ENCODE measurements around the gene MAPK12.

GRCh38 chr22:50280708-50281383, 19.4 kb upstream of the MAPK12 start:
- no peak for TF ChIP-seq EP300 (IDR thresholded peaks at IDR 0.05; ENCODE audit: low read length)
- no peak for TF ChIP-seq CTCF (IDR thresholded peaks at IDR 0.05 in 2 of 3, conservative IDR thresholded peaks at IDR 0.05 in 1 of 3; ENCODE audit: insufficient read depth in 2 of 3, low read depth in 1 of 3, low read length in 3 of 3)
- TF ChIP-seq RAD21 (CRISPR knock-in tag; conservative IDR thresholded peaks at IDR 0.05 in 1 of 2, IDR thresholded peaks at IDR 0.05 in 1 of 2) = no peak
- TF ChIP-seq, protein P1, sequence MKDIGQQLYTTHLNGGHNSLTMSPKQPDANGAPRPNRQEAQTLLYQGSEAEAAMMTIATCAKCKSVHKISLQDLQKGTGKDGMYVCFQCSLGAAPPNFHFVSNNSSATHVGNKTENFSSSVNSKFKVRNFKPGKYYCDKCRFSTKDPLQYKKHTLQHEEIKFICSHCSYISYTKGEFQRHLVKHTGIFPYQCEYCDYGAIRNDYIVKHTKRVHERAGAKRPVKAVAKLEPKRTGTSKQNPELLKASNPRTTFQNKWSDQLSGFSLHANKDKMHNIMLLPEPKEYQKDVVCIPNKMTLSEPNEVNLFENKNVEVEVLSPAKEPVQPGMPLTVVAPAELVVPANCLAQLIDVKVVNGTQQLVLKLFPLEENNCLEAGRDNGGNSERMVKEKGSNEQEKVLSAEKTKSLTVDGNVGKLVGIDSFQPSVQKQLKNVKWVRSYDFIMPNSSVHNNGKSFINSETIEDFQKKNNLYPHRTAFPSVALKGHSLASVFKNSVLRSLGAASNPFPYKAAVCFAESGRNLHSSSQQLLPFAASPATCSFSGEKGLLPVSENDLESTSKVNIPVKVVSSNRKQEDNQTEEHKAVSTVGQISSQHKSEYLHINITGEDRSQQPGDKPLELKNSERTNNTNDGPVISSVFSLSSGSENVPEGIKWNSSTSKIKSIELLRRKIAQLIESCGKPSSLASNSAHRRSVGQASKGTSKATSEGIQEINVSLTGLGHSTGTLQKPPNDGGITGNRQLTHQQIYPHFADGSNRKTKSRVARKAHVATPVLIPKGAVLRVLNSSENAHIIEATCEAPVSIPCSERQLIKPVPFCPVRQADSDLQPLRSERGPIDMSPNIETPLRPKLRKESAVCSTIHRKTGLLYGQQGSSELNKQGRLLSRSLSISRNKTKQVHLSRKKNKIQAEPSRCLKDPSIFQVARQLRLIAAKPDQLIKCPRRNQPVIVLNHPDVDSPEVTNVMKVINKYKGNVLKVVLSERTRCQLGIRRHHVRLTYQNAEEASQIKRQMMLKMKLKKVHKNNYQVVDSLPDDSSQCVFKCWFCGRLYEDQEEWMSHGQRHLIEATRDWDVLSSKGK (CRISPR knock-in tag; IDR thresholded peaks at IDR 0.05) = no peak
- no peak for TF ChIP-seq CEBPB (tag; IDR thresholded peaks at IDR 0.05)
- TF ChIP-seq, protein P2, sequence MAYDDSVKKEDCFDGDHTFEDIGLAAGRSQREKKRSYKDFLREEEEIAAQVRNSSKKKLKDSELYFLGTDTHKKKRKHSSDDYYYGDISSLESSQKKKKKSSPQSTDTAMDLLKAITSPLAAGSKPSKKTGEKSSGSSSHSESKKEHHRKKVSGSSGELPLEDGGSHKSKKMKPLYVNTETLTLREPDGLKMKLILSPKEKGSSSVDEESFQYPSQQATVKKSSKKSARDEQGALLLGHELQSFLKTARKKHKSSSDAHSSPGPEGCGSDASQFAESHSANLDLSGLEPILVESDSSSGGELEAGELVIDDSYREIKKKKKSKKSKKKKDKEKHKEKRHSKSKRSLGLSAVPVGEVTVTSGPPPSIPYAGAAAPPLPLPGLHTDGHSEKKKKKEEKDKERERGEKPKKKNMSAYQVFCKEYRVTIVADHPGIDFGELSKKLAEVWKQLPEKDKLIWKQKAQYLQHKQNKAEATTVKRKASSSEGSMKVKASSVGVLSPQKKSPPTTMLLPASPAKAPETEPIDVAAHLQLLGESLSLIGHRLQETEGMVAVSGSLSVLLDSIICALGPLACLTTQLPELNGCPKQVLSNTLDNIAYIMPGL (CRISPR knock-in tag; IDR thresholded peaks at IDR 0.05) = no peak
- TF ChIP-seq NFIC (IDR thresholded peaks at IDR 0.05) = no peak
- TF ChIP-seq, protein P3, sequence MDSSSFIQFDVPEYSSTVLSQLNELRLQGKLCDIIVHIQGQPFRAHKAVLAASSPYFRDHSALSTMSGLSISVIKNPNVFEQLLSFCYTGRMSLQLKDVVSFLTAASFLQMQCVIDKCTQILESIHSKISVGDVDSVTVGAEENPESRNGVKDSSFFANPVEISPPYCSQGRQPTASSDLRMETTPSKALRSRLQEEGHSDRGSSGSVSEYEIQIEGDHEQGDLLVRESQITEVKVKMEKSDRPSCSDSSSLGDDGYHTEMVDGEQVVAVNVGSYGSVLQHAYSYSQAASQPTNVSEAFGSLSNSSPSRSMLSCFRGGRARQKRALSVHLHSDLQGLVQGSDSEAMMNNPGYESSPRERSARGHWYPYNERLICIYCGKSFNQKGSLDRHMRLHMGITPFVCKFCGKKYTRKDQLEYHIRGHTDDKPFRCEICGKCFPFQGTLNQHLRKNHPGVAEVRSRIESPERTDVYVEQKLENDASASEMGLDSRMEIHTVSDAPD (CRISPR knock-in tag; IDR thresholded peaks at IDR 0.05) = no peak
- no peak for TF ChIP-seq MYC (IDR thresholded peaks at IDR 0.05; ENCODE audit: low read depth, low read length)
- no peak for TF ChIP-seq MYC (CRISPR knock-in tag; IDR thresholded peaks at IDR 0.05; ENCODE audit: borderline replicate concordance, low read depth)
- TF ChIP-seq CC2D1A (IDR thresholded peaks at IDR 0.05) = no peak
